ENCODE results near the gene FAM163B. TPM values are rescaled to one million over a fixed set of nuclear protein-coding genes. Genes with fewer than 3 reads are reported as not detected.
"Not testable (repeated sequence)": the region's sequence is repeated elsewhere in the genome, so short reads cannot be mapped to it uniquely, and the experiment has no call there.

Gene FAM163B
- total and polyA plus RNA-seq, 2 donors = 0.27 to 2.0 TPM

GRCh38 chr9:133566382-133566781 is 42.8 kb downstream of the FAM163B start:
- H3K27ac ChIP-seq (ENCODE audit: low read depth in 1 of 2, low read length in 1 of 2) = no peak overlapping the region
- H3K27me3 ChIP-seq (ENCODE audit: control insufficient read depth in 2 of 2, insufficient read depth in 1 of 2, low read length in 1 of 2) = peaks cover 3 to 51% of the 10 kb centered on the region in 2 donors
- H3K4me1 ChIP-seq (ENCODE audit: control insufficient read depth in 2 of 2, insufficient read depth in 2 of 2, low read length in 2 of 2) = peaks cover 5 to 28% of the 10 kb centered on the region in 2 donors
- no peaks in the 10 kb centered on the region for H3K9me3 ChIP-seq (ENCODE audit: control insufficient read depth in 2 of 2, insufficient read depth in 1 of 2, low read length in 1 of 2)
- DNase-seq (ENCODE audit: low read depth in 6 of 9, low spot score in 9 of 9) = no peak
- H3K36me3 ChIP-seq (ENCODE audit: control insufficient read depth in 2 of 2, insufficient read depth in 2 of 2, low read length in 1 of 2) = no peaks in the 10 kb centered on the region
- WGBS = 91% methylated on average over 14 of the region's 14 CpGs
- H3K4me3 ChIP-seq (ENCODE audit: low read length in 2 of 2) = no peak overlapping the region

- Histone ChIP-seq H3K4me1 (ENCODE audit: control insufficient read depth in 2 of 2, insufficient read depth in 2 of 2, low read length in 2 of 2) (peaks cover 0 to 12% of the 10 kb centered on the region in 2 donors), H3K27me3 (ENCODE audit: control insufficient read depth in 2 of 2, insufficient read depth in 1 of 2, low read length in 1 of 2) (peaks cover 3 to 35% of the 10 kb centered on the region in 2 donors), H3K36me3 (ENCODE audit: control insufficient read depth in 2 of 2, insufficient read depth in 2 of 2, low read length in 1 of 2) (no peaks in the 10 kb centered on the region), H3K27ac (ENCODE audit: low read depth in 1 of 2, low read length in 1 of 2) (no peak overlapping the region), H3K9me3 (ENCODE audit: control insufficient read depth in 2 of 2, insufficient read depth in 1 of 2, low read length in 1 of 2) (no peaks in the 10 kb centered on the region), H3K4me3 (ENCODE audit: low read length in 2 of 2) (no peak overlapping the region)
- DNase-seq (ENCODE audit: low read depth in 6 of 9, low spot score in 9 of 9) = no peak
- 83% methylated on average over 11 of the region's 11 CpGs for WGBS
Measured at GRCh38 chr9:133564451-133565116, 44.6 kb downstream of the FAM163B start.

- not testable (repeated sequence) for H3K36me3 ChIP-seq (ENCODE audit: control insufficient read depth in 2 of 2, insufficient read depth in 2 of 2, low read length in 1 of 2); H3K27ac ChIP-seq (ENCODE audit: low read depth in 1 of 2, low read length in 1 of 2); H3K9me3 ChIP-seq (ENCODE audit: control insufficient read depth in 2 of 2, insufficient read depth in 1 of 2, low read length in 1 of 2); H3K4me3 ChIP-seq (ENCODE audit: low read length in 2 of 2); DNase-seq (ENCODE audit: low read depth in 6 of 9, low spot score in 9 of 9)
- peaks cover 3 to 14% of the 10 kb centered on the region in 2 donors for H3K4me1 ChIP-seq (ENCODE audit: control insufficient read depth in 2 of 2, insufficient read depth in 2 of 2, low read length in 2 of 2)
- peaks cover 3 to 30% of the 10 kb centered on the region in 2 donors for H3K27me3 ChIP-seq (ENCODE audit: control insufficient read depth in 2 of 2, insufficient read depth in 1 of 2, low read length in 1 of 2)
Measured at GRCh38 chr9:133563814-133564213, 45.4 kb downstream of the FAM163B start.

GRCh38 chr9:133563291-133563796 is 45.8 kb downstream of the FAM163B start:
- Histone ChIP-seq H3K27me3 (ENCODE audit: control insufficient read depth in 2 of 2, insufficient read depth in 1 of 2, low read length in 1 of 2) (peaks cover 3 to 34% of the 10 kb centered on the region in 2 donors), H3K4me3 (ENCODE audit: low read length in 2 of 2) (no peak overlapping the region), H3K27ac (ENCODE audit: low read depth in 1 of 2, low read length in 1 of 2) (no peak overlapping the region), H3K9me3 (ENCODE audit: control insufficient read depth in 2 of 2, insufficient read depth in 1 of 2, low read length in 1 of 2) (no peaks in the 10 kb centered on the region), H3K36me3 (ENCODE audit: control insufficient read depth in 2 of 2, insufficient read depth in 2 of 2, low read length in 1 of 2) (no peaks in the 10 kb centered on the region), H3K4me1 (ENCODE audit: control insufficient read depth in 2 of 2, insufficient read depth in 2 of 2, low read length in 2 of 2) (peaks cover 7 to 19% of the 10 kb centered on the region in 2 donors)
- WGBS = 30% methylated on average over 14 of the region's 14 CpGs
- no peak for DNase-seq (ENCODE audit: low read depth in 6 of 9, low spot score in 9 of 9)

GRCh38 chr9:133562611-133563290 is 46.4 kb downstream of the FAM163B start:
- H3K27ac ChIP-seq (ENCODE audit: low read depth in 1 of 2, low read length in 1 of 2) = no peak overlapping the region

GRCh38 chr9:133561976-133562554 is 47.1 kb downstream of the FAM163B start:
- Histone ChIP-seq H3K4me3 (ENCODE audit: low read length in 2 of 2) (no peak overlapping the region), H3K36me3 (ENCODE audit: control insufficient read depth in 2 of 2, insufficient read depth in 2 of 2, low read length in 1 of 2) (no peaks in the 10 kb centered on the region), H3K27ac (ENCODE audit: low read depth in 1 of 2, low read length in 1 of 2) (no peak overlapping the region), H3K27me3 (ENCODE audit: control insufficient read depth in 2 of 2, insufficient read depth in 1 of 2, low read length in 1 of 2) (peaks cover 3 to 32% of the 10 kb centered on the region in 2 donors), H3K9me3 (ENCODE audit: control insufficient read depth in 2 of 2, insufficient read depth in 1 of 2, low read length in 1 of 2) (peaks cover 0 to 3% of the 10 kb centered on the region in 2 donors), H3K4me1 (ENCODE audit: control insufficient read depth in 2 of 2, insufficient read depth in 2 of 2, low read length in 2 of 2) (peaks cover 11 to 27% of the 10 kb centered on the region in 2 donors)
- WGBS = 89% methylated on average over 32 of the region's 32 CpGs
- DNase-seq (ENCODE audit: low read depth in 6 of 9, low spot score in 9 of 9) = no peak

More at GRCh38 chr9:133562611-133563290, 46.4 kb downstream of the FAM163B start:
- Histone ChIP-seq H3K4me3 (ENCODE audit: low read length in 2 of 2) (no peak overlapping the region), H3K9me3 (ENCODE audit: control insufficient read depth in 2 of 2, insufficient read depth in 1 of 2, low read length in 1 of 2) (no peaks in the 10 kb centered on the region), H3K4me1 (ENCODE audit: control insufficient read depth in 2 of 2, insufficient read depth in 2 of 2, low read length in 2 of 2) (peaks cover 11 to 25% of the 10 kb centered on the region in 2 donors), H3K36me3 (ENCODE audit: control insufficient read depth in 2 of 2, insufficient read depth in 2 of 2, low read length in 1 of 2) (no peaks in the 10 kb centered on the region), H3K27me3 (ENCODE audit: control insufficient read depth in 2 of 2, insufficient read depth in 1 of 2, low read length in 1 of 2) (peaks cover 3 to 32% of the 10 kb centered on the region in 2 donors)
- WGBS = 96% methylated on average over 49 of the region's 54 CpGs
- DNase-seq (ENCODE audit: low read depth in 6 of 9, low spot score in 9 of 9) = no peak

GRCh38 chr9:133560944-133561343 is 48.2 kb downstream of the FAM163B start:
- Histone ChIP-seq H3K27ac (ENCODE audit: low read depth in 1 of 2, low read length in 1 of 2) (no peak overlapping the region), H3K9me3 (ENCODE audit: control insufficient read depth in 2 of 2, insufficient read depth in 1 of 2, low read length in 1 of 2) (peaks cover 0 to 3% of the 10 kb centered on the region in 2 donors), H3K4me3 (ENCODE audit: low read length in 2 of 2) (no peak overlapping the region), H3K4me1 (ENCODE audit: control insufficient read depth in 2 of 2, insufficient read depth in 2 of 2, low read length in 2 of 2) (peaks cover 11 to 34% of the 10 kb centered on the region in 2 donors), H3K27me3 (ENCODE audit: control insufficient read depth in 2 of 2, insufficient read depth in 1 of 2, low read length in 1 of 2) (peaks cover 3 to 30% of the 10 kb centered on the region in 2 donors), H3K36me3 (ENCODE audit: control insufficient read depth in 2 of 2, insufficient read depth in 2 of 2, low read length in 1 of 2) (no peaks in the 10 kb centered on the region)
- DNase-seq (ENCODE audit: low read depth in 6 of 9, low spot score in 9 of 9) = no peak
- 97% methylated on average over 22 of the region's 22 CpGs for WGBS

- H3K4me3 ChIP-seq (ENCODE audit: low read length in 2 of 2) = no peak overlapping the region
Measured at GRCh38 chr9:133560311-133560710, 48.9 kb downstream of the FAM163B start.

More at GRCh38 chr9:133560311-133560710, 48.9 kb downstream of the FAM163B start:
- Histone ChIP-seq H3K36me3 (ENCODE audit: control insufficient read depth in 2 of 2, insufficient read depth in 2 of 2, low read length in 1 of 2) (no peaks in the 10 kb centered on the region), H3K27ac (ENCODE audit: low read depth in 1 of 2, low read length in 1 of 2) (no peak overlapping the region), H3K27me3 (ENCODE audit: control insufficient read depth in 2 of 2, insufficient read depth in 1 of 2, low read length in 1 of 2) (peaks cover under 1 to 24% of the 10 kb centered on the region in 2 donors), H3K9me3 (ENCODE audit: control insufficient read depth in 2 of 2, insufficient read depth in 1 of 2, low read length in 1 of 2) (peaks cover 0 to 3% of the 10 kb centered on the region in 2 donors), H3K4me1 (ENCODE audit: control insufficient read depth in 2 of 2, insufficient read depth in 2 of 2, low read length in 2 of 2) (peaks cover 11 to 34% of the 10 kb centered on the region in 2 donors)
- DNase-seq (ENCODE audit: low read depth in 6 of 9, low spot score in 9 of 9) = no peak
- WGBS = 96% methylated on average over 15 of the region's 15 CpGs
